Breast epithelium (tissue), 3 donors: ENCODE results near the gene SIGLEC14.

Experiments used
- CTCF ChIP-seq, 3 donors: fragments of 450-650 bp; IDR thresholded peaks; one replicate each; pipeline ENCODE4 v1.5.1; 2016 to 2017; ENCODE audit warnings: antibody characterized with exemption in 3 of 3, mild to moderate bottlenecking in 3 of 3, moderate library complexity in 3 of 3
- POLR2A ChIP-seq: fragments of 450-650 bp; IDR thresholded peaks from one replicate; pipeline ENCODE4 v1.6.1; 2016; ENCODE audit warnings: antibody characterized with exemption, mild to moderate bottlenecking, moderate library complexity
- POLR2AphosphoS5 ChIP-seq, 3 donors: sonication (generic); formaldehyde crosslinking; IDR thresholded peaks; one replicate each; pipeline ENCODE4 v1.6.1; 2017; ENCODE audit warnings: antibody characterized with exemption in 3 of 3

GRCh38 chr19:51598159-51598915 is 48.3 kb downstream of the SIGLEC14 start:
- TF ChIP-seq POLR2A (no peak), CTCF (IDR thresholded peaks at IDR 0.05) (no peak), POLR2AphosphoS5 (IDR thresholded peaks at IDR 0.05) (no peak)
